Activated CD8-positive, alpha-beta T cell treated with anti-CD3 and anti-CD28 coated beads for 36 hours (primary cell): ENCODE measurements around the gene NRP1. TPM values are rescaled to one million over a fixed set of nuclear protein-coding genes. Genes with fewer than 3 reads are reported as not detected.

Experiments
- ATAC-seq: fragments of 200-7000 bp; cut with Tn5 transposase; one replicate; pipeline ENCODE4 v1.10.0; 2021; ENCODE audit warnings: mild to moderate bottlenecking, moderate library complexity
- CTCF ChIA-PET: fragments of 350-600 bp; sonication (Branson Sonifier 250); formaldehyde crosslinking; loops from one replicate; lab custom pipeline; 2021; ENCODE audit warnings: antibody characterized with exemption; lab: Charles Lee
- POLR2A ChIA-PET: fragments of 350-600 bp; sonication (Branson Sonifier 250); formaldehyde crosslinking; loops from one replicate; lab custom pipeline; 2021; ENCODE audit warnings: antibody characterized with exemption; lab: Charles Lee
- DNase-seq: peaks from one replicate; pipeline ENCODE4 v3.0.0-alpha.2; 2020
- H3K27ac Mint-ChIP-seq: one replicate; pipeline ENCODE4 v1.8.0; 2021; ENCODE audit warnings: mild to moderate bottlenecking, mixed read lengths
- H3K27me3 Mint-ChIP-seq: one replicate; pipeline ENCODE4 v1.8.0; 2021; ENCODE audit warnings: mixed read lengths
- H3K36me3 Mint-ChIP-seq: one replicate; pipeline ENCODE4 v1.8.0; 2021; ENCODE audit warnings: low read depth, mixed read lengths
- H3K4me1 Mint-ChIP-seq: one replicate; pipeline ENCODE4 v1.8.0; 2021; ENCODE audit warnings: low read depth, mixed read lengths
- H3K4me3 Mint-ChIP-seq: one replicate; pipeline ENCODE4 v1.8.0; 2021; ENCODE audit warnings: mild to moderate bottlenecking, moderate library complexity, mixed read lengths
- H3K9me3 Mint-ChIP-seq: one replicate; pipeline ENCODE4 v1.8.0; 2021; ENCODE audit warnings: mixed read lengths
- intact Hi-C: fragments of 100-400 bp; cut with micrococcal nuclease; formaldehyde crosslinking; loops from one replicate; pipeline ENCODE4 v1.10.0; 2022
- total RNA-seq, 2 experiments: library from RNA; stranded (reverse); gene quantifications; one replicate each; pipeline ENCODE4 v1.2.3, GENCODE V29; 2021
- TF ChIP-seq, protein P1 (sequence below): fragments of 200-600 bp; IDR thresholded peaks from one replicate; pipeline ENCODE4 v1.8.0; 2022; ENCODE audit warnings: antibody characterized with exemption, mild to moderate bottlenecking

Gene NRP1
- total RNA-seq, 2 experiments from 2014 or later: 0.22 to 0.79 TPM

- no peak overlapping the region for H3K4me3 Mint-ChIP-seq
- H3K9me3 Mint-ChIP-seq: no peaks in the 10 kb centered on the region
- TF ChIP-seq, protein P1, sequence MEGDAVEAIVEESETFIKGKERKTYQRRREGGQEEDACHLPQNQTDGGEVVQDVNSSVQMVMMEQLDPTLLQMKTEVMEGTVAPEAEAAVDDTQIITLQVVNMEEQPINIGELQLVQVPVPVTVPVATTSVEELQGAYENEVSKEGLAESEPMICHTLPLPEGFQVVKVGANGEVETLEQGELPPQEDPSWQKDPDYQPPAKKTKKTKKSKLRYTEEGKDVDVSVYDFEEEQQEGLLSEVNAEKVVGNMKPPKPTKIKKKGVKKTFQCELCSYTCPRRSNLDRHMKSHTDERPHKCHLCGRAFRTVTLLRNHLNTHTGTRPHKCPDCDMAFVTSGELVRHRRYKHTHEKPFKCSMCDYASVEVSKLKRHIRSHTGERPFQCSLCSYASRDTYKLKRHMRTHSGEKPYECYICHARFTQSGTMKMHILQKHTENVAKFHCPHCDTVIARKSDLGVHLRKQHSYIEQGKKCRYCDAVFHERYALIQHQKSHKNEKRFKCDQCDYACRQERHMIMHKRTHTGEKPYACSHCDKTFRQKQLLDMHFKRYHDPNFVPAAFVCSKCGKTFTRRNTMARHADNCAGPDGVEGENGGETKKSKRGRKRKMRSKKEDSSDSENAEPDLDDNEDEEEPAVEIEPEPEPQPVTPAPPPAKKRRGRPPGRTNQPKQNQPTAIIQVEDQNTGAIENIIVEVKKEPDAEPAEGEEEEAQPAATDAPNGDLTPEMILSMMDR: no peak
- CTCF ChIA-PET: interaction anchor here (2.3 kb wide), 1 partner anchor 20 kb away, joined by 6 read pairs; no protein-coding TSS in a partner anchor
- ATAC-seq (no peak), DNase-seq (no peak)
- H3K27ac Mint-ChIP-seq: no peak overlapping the region
- intact Hi-C loops: no loop called here
- no peaks in the 10 kb centered on the region for H3K4me1 Mint-ChIP-seq
- H3K27me3 Mint-ChIP-seq: peaks cover 3% of the 10 kb centered on the region
- POLR2A ChIA-PET: no interaction called here
- no peaks in the 10 kb centered on the region for H3K36me3 Mint-ChIP-seq
These were observed 23.6 kb downstream of the NRP1 start for GRCh38 chr10:33310853-33311252.

DNA sequence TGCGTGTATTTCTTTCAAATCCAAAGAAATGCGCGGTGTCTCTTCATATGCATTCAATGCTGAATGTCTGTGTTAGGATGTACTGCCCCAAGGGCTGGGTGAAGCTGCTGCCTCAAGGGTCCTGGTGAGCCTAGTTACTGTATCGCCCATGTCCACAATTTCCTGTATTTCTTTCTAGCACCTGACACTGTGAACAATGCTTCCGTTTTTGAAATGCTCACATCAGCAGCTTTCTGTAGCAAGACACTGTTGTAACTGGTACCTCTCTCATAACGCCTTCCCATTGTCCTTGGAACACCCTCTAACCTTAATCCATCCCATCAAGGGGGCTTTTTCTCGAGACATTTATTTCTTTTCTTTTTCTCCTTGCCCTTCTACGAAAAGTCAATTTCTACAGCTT is 25.1 kb downstream of the NRP1 start:
- Mint-ChIP-seq H3K4me1 (no peaks in the 10 kb centered on the region), H3K27me3 (peaks cover 5% of the 10 kb centered on the region), H3K27ac (no peak overlapping the region), H3K9me3 (no peaks in the 10 kb centered on the region), H3K36me3 (no peaks in the 10 kb centered on the region), H3K4me3 (no peak overlapping the region)
- DNase-seq (no peak), ATAC-seq (no peak)
- POLR2A ChIA-PET: no interaction called here
- CTCF ChIA-PET: no interaction called here
- intact Hi-C loops: no loop called here
- TF ChIP-seq, protein P1: no peak

DNA sequence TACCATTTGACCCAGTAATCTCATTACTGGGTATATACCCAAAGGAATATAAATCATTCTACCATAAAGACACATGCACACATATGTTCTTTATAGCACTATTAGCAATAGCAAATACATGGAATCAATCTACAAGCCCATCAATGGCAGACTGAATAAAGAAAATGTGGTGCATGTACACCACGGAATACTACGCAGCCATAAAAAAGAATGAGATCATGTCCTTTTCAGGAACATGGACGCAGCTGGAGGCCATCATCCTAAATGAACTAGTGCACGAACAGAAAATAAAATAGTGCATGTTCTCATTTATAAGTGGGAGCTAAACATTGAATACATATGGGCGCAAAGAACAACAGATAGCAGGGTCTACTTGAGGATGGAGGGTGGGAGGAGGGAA is 26.6 kb downstream of the NRP1 start:
- ATAC-seq (no peak), DNase-seq (no peak)
- no peak overlapping the region for H3K4me3 Mint-ChIP-seq
- no peaks in the 10 kb centered on the region for H3K36me3 Mint-ChIP-seq
- CTCF ChIA-PET: no interaction called here
- TF ChIP-seq, protein P1: no peak
- intact Hi-C loops: no loop called here
- peaks cover 6% of the 10 kb centered on the region for H3K27me3 Mint-ChIP-seq
- H3K4me1 Mint-ChIP-seq: no peaks in the 10 kb centered on the region
- POLR2A ChIA-PET: no interaction called here
- H3K9me3 Mint-ChIP-seq: no peaks in the 10 kb centered on the region
- no peak overlapping the region for H3K27ac Mint-ChIP-seq

DNA sequence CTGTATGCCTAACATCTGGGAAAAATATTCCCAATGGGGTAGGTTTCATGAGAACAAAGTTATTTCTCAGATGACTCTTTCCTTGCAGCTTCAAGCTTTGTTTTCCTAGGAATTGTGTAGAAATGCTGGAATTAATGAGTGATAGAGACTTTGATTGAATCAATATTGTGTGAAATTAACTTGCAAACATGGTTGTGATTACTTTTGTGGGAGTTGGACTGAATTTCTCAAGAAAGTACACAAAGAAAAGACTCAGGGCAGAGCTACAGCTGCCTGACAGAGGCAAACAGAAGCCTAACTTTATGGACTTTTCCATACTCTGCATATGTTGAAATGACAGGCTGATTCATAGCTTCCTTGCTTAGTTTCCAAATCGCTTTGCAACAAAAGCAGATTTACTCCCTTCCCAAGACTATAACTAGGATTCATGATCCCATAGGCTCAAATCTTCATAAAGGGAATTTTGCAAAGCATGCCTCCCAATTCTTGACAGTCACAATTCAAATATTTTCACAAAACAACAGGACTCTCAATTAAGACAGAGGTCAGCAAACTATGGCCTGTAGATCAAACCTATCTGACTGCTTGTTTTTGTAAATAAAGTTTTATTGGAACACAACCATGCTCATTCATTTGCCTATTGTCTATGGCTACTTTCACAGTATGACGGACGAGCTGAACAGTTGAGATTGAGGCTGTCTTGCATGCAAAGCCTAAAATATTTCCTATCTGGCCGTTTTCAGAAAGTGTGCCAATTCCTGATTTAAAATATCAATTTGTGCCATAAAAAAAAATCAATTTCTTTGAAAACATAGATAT is 27.6 kb downstream of the NRP1 start:
- ATAC-seq: no peak
- Mint-ChIP-seq H3K4me1 (peaks cover 2% of the 10 kb centered on the region), H3K27me3 (peaks cover 6% of the 10 kb centered on the region), H3K36me3 (no peaks in the 10 kb centered on the region), H3K4me3 (no peak overlapping the region), H3K27ac (no peak overlapping the region), H3K9me3 (no peaks in the 10 kb centered on the region)
- ChIA-PET POLR2A (no interaction called here), CTCF (interaction anchor here (0.9 to 1.2 kb wide), 2 partner anchors 25 to 62 kb away, joined by 3 to 4 read pairs; no protein-coding TSS in a partner anchor)
- DNase-seq: no peak
- intact Hi-C loops: no loop called here
- TF ChIP-seq, protein P1: no peak

- no peak overlapping the region for H3K4me3 Mint-ChIP-seq
- no peaks in the 10 kb centered on the region for H3K9me3 Mint-ChIP-seq
These were observed 28.3 kb downstream of the NRP1 start for GRCh38 chr10:33306126-33306525.

More at GRCh38 chr10:33306126-33306525, 28.3 kb downstream of the NRP1 start:
- peaks cover 2% of the 10 kb centered on the region for H3K4me1 Mint-ChIP-seq
- no peaks in the 10 kb centered on the region for H3K36me3 Mint-ChIP-seq
- no peak for DNase-seq
- POLR2A ChIA-PET: interaction anchor here (0.6 kb wide), 1 partner anchor 25 kb away, joined by 3 read pairs; no protein-coding TSS in a partner anchor
- TF ChIP-seq, protein P1: no peak
- intact Hi-C loops: no loop called here
- H3K27ac Mint-ChIP-seq: no peak overlapping the region
- CTCF ChIA-PET: interaction anchor here (0.9 to 1.2 kb wide), 2 partner anchors 25 to 62 kb away, joined by 3 to 4 read pairs; no protein-coding TSS in a partner anchor
- peaks cover 6% of the 10 kb centered on the region for H3K27me3 Mint-ChIP-seq
- ATAC-seq: no peak
